ENCODE data around the gene CPAMD8. TPM values are rescaled to one million over a fixed set of nuclear protein-coding genes. Genes with fewer than 3 reads are reported as not detected.

CPAMD8 gene
- total and polyA plus RNA-seq, 9 of the 15 experiments (the other 6 are each of a cell fraction or from before 2014, with no cell fraction given): 0.20 to 2.1 (median 1.3) TPM

DNA sequence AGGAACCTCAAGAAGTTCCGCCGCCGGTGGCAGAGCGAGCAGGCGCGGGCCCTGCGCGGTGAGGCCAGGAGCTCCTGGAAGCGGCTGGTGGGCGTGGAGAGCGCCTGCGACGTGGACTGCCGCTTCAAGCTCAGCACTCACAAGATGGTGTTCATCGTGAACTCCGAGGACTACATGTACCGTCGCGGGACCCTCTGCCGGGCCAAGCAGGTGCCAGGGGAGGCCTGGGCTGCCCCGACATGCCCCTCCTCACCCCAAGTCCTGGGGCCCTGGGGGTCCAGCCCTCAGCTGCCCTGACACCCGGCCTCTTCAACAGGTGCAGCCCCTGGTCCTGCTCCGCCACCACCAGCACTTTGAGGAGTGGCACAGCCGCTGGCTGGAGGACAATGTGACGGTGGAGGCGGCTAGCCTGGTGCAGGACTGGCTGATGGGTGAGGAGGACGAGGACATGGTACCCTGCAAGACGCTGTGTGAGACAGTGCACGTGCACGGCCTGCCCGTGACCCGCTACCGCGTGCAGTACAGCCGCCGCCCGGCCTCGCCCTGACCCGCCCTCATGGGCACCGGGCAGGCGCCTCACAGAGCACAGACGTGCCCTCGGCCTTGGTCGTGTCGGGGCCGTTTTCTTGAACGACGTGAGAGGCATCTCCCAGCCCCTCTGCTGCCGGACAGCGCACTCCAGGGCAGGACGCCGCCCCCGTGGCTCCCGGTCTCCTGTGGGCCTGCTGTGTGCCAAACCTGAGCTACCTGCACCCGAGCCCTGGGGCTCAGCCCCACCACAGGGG, 148.2 kb downstream of the CPAMD8 start (continued):
- no peak for TF ChIP-seq ZNF311 (CRISPR knock-in tag; IDR thresholded peaks at IDR 0.05)

DNA sequence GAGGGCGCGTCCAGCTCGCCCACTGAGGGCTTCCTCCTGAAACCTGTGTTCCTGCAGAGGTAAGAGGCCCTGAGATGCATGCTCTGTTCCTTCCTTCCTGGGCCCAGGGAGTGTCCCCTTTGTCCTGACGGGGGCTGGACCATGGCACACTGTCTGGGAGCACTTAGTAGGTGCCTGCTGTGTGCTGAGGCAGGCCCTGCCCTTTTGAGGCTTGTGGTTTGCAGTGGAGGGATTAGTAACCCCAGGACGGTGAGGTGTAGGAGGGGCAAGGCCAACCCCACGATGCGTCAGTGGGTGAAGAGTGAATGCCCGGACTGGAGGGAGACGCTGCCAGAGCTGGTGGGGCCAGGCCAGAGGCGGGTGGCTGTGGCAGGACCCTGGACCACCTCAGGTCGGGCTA, 149.0 kb downstream of the CPAMD8 start:
- WGBS (ENCODE audit: insufficient coverage, low coverage, missing lambda C conversion rate): 91% methylated on average over 8 of the region's 11 CpGs
- intact Hi-C loops (cut with micrococcal nuclease): no loop called here
- no peak for TF ChIP-seq PHTF2 (CRISPR knock-in tag; IDR thresholded peaks at IDR 0.05)
- TF ChIP-seq KHSRP (IDR thresholded peaks at IDR 0.05): no peak
- TF ChIP-seq, protein P1, sequence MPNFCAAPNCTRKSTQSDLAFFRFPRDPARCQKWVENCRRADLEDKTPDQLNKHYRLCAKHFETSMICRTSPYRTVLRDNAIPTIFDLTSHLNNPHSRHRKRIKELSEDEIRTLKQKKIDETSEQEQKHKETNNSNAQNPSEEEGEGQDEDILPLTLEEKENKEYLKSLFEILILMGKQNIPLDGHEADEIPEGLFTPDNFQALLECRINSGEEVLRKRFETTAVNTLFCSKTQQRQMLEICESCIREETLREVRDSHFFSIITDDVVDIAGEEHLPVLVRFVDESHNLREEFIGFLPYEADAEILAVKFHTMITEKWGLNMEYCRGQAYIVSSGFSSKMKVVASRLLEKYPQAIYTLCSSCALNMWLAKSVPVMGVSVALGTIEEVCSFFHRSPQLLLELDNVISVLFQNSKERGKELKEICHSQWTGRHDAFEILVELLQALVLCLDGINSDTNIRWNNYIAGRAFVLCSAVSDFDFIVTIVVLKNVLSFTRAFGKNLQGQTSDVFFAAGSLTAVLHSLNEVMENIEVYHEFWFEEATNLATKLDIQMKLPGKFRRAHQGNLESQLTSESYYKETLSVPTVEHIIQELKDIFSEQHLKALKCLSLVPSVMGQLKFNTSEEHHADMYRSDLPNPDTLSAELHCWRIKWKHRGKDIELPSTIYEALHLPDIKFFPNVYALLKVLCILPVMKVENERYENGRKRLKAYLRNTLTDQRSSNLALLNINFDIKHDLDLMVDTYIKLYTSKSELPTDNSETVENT (CRISPR knock-in tag; IDR thresholded peaks at IDR 0.05): no peak
- no peak for TF ChIP-seq RBM39 (optimal IDR thresholded peaks at IDR 0.05; ENCODE audit: low read depth, low read length)
- TF ChIP-seq NR4A1 (CRISPR knock-in tag; IDR thresholded peaks at IDR 0.05): no peak
- no peak for TF ChIP-seq NR4A1 (tag; IDR thresholded peaks at IDR 0.05)
- TF ChIP-seq POLR3G (IDR thresholded peaks at IDR 0.05; ENCODE audit: extremely low read depth, insufficient read length, insufficient replicate concordance): no peak
- no peak for TF ChIP-seq OTX1 (CRISPR knock-in tag; IDR thresholded peaks at IDR 0.05)
- TF ChIP-seq, protein P2, sequence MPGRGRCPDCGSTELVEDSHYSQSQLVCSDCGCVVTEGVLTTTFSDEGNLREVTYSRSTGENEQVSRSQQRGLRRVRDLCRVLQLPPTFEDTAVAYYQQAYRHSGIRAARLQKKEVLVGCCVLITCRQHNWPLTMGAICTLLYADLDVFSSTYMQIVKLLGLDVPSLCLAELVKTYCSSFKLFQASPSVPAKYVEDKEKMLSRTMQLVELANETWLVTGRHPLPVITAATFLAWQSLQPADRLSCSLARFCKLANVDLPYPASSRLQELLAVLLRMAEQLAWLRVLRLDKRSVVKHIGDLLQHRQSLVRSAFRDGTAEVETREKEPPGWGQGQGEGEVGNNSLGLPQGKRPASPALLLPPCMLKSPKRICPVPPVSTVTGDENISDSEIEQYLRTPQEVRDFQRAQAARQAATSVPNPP (IDR thresholded peaks at IDR 0.05; ENCODE audit: borderline replicate concordance, insufficient read depth, insufficient read length): no peak
- no peak for TF ChIP-seq ZNF436 (CRISPR knock-in tag; IDR thresholded peaks at IDR 0.05)
- no peak for TF ChIP-seq ZNF3 (CRISPR knock-in tag; IDR thresholded peaks at IDR 0.05)
- TF ChIP-seq, protein P3, sequence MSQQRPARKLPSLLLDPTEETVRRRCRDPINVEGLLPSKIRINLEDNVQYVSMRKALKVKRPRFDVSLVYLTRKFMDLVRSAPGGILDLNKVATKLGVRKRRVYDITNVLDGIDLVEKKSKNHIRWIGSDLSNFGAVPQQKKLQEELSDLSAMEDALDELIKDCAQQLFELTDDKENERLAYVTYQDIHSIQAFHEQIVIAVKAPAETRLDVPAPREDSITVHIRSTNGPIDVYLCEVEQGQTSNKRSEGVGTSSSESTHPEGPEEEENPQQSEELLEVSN (IDR thresholded peaks at IDR 0.05; ENCODE audit: borderline replicate concordance in 1 of 2, extremely low read depth in 1 of 2, insufficient read depth in 1 of 2, insufficient read length in 1 of 2, low read depth in 1 of 2, low read length in 1 of 2, poor library complexity in 1 of 2, severe bottlenecking in 1 of 2): no peak
- no peak for TF ChIP-seq BACH1 (tag; IDR thresholded peaks at IDR 0.05)
- no peak for TF ChIP-seq ZNF121 (CRISPR knock-in tag; conservative IDR thresholded peaks at IDR 0.05)
- TF ChIP-seq E2F3 (CRISPR knock-in tag; IDR thresholded peaks at IDR 0.05): no peak

More for the DNA sequence above, 149.0 kb downstream of the CPAMD8 start:
- Histone ChIP-seq H3K36me3 (ENCODE audit: control insufficient read depth, insufficient read depth, low read length) (peaks cover 58% of the 10 kb centered on the region; the same call in 2 of the 3 replicates), H4K20me1 (replicated peaks; ENCODE audit: control insufficient read depth, insufficient read depth, low read length) (no peaks in the 10 kb centered on the region), H2AFZ (ENCODE audit: low read depth, low read length) (no peak overlapping the region), H3K79me2 (ENCODE audit: control insufficient read depth, insufficient read depth, low read length) (peaks cover 15% of the 10 kb centered on the region; the same call in 2 of the 3 replicates), H3K9me3 (replicated peaks; ENCODE audit: control insufficient read depth, insufficient read depth, low read depth, low read length) (peaks cover 13% of the 10 kb centered on the region), H3K27ac (ENCODE audit: extremely low read depth, low read depth, low read length) (no peak overlapping the region), H3K9ac (ENCODE audit: insufficient read depth in 1 of 2, low read depth in 2 of 2, low read length in 2 of 2) (no peak overlapping the region), H3K4me3 (no peak overlapping the region), H3K4me2 (ENCODE audit: insufficient read depth, low read length) (no peak overlapping the region), H3K9me1 (ENCODE audit: control insufficient read depth, insufficient read depth, low read length) (no peaks in the 10 kb centered on the region), H3K4me1 (replicated peaks in 1 of 2; ENCODE audit: control insufficient read depth in 2 of 2, insufficient read depth in 2 of 2, low read length in 2 of 2) (peaks cover 0 to 12% of the 10 kb centered on the region in 2 experiments; a peak in 2 of 5 replicates), H3K27me3 (ENCODE audit: control insufficient read depth in 2 of 2, insufficient read depth in 2 of 2, low read length in 2 of 2) (no peaks in the 10 kb centered on the region)
- no peak for FAIRE-seq
- no TSS peak for BruUV-seq (replicated peaks)
- in situ Hi-C loops (cut with MboI): no loop called here
- ChIA-PET CTCF (ENCODE audit: low intra/inter-chr PET ratio) (no interaction called here), POLR2A (interaction anchor here (0.6 to 0.8 kb wide), 2 partner anchors 11 to 57 kb away, joined by 3 to 4 read pairs; partner anchors contain the start of gene F2RL3)
- ATAC-seq: no peak
- DNase-seq (ENCODE audit: extremely low read depth in 1 of 4, low spot score in 3 of 4): no peak
